HCT116 (cell line): ENCODE data around the gene MACROD1.

Experiments
- CEBPB ChIP-seq: IDR thresholded peaks from 2 replicates; pipeline ENCODE4 v1.6.1; 2012; ENCODE audit warnings: low read depth
- CTCF ChIP-seq, 3 experiments: fragments of 200-600 bp in 1 of 3; sonication (generic) in 1 of 3; IDR thresholded peaks in 2 of 3; conservative IDR thresholded peaks in 1 of 3; 2 replicates each; pipeline ENCODE4 v1.5.1; 2012 to 2017; ENCODE audit warnings: low read depth in 2 of 3, low read length in 2 of 3, antibody characterized with exemption in 1 of 3, borderline replicate concordance in 1 of 3, control low read depth in 1 of 3, mild to moderate bottlenecking in 1 of 3, mixed read lengths in 1 of 3, mixed run types in 1 of 3, moderate library complexity in 1 of 3; ENCODE audit not compliant: insufficient read depth in 1 of 3
- EZH2 ChIP-seq: fragments of 200-600 bp; sonication (generic); IDR thresholded peaks from 2 replicates; pipeline ENCODE4 v1.6.1; 2017; ENCODE audit warnings: antibody characterized with exemption, mixed run types
- EZH2phosphoT487 ChIP-seq: fragments of 200-600 bp; IDR thresholded peaks from 2 replicates; pipeline ENCODE4 v1.6.1; 2018; ENCODE audit warnings: antibody characterized with exemption, borderline replicate concordance
- FOSL1 ChIP-seq: IDR thresholded peaks from 2 replicates; pipeline ENCODE4 v1.6.1; 2012; ENCODE audit warnings: low read depth
- MAX ChIP-seq: IDR thresholded peaks from 2 replicates; pipeline ENCODE4 v1.6.1; 2012
- POLR2AphosphoS5 ChIP-seq: IDR thresholded peaks from 2 replicates; pipeline ENCODE4 v1.6.1; 2011; ENCODE audit warnings: mild to moderate bottlenecking, low read depth, low read length, moderate library complexity
- REST ChIP-seq: IDR thresholded peaks from 2 replicates; pipeline ENCODE4 v1.6.1; 2012; ENCODE audit warnings: low read depth

GRCh38 chr11:64123679-64124078, 42.2 kb downstream of the MACROD1 start:
- TF ChIP-seq POLR2AphosphoS5 (no peak), CTCF (IDR thresholded peaks at IDR 0.05 in 2 of 3, conservative IDR thresholded peaks at IDR 0.05 in 1 of 3; ENCODE audit: borderline replicate concordance in 1 of 3, insufficient read depth in 1 of 3, low read depth in 2 of 3, low read length in 2 of 3) (no peak), FOSL1 (no peak), MAX (no peak), EZH2 (no peak), EZH2phosphoT487 (no peak), CEBPB (no peak), REST (no peak)
